ENCODE data around the gene STX11. TPM values are rescaled to one million over a fixed set of nuclear protein-coding genes. Genes with fewer than 3 reads are reported as not detected.

STX11 gene
- total RNA-seq, 1 experiment from 2014 or later: 0.17 TPM

GRCh38 chr6:144138542-144138941 lies 11.8 kb upstream of the STX11 start:
- ChIA-PET POLR2A (ENCODE audit: unreplicated experiment) (no interaction called here), CTCF (no interaction called here)
- Histone ChIP-seq H3K4me3 (no peak overlapping the region), H3K4me2 (no peak overlapping the region), H2AFZ (no peak overlapping the region), H3K4me1 (replicated peaks; ENCODE audit: insufficient read depth) (no peaks in the 10 kb centered on the region), H3K36me3 (ENCODE audit: low read depth) (no peaks in the 10 kb centered on the region), H4K20me1 (ENCODE audit: insufficient read depth) (no peaks in the 10 kb centered on the region), H3K9me3 (ENCODE audit: insufficient read depth, low read depth) (no peaks in the 10 kb centered on the region), H3K27me3 (ENCODE audit: insufficient read depth, low read depth) (no peaks in the 10 kb centered on the region), H3K27ac (no peak overlapping the region), H3K79me2 (ENCODE audit: low read depth) (no peaks in the 10 kb centered on the region), H3K9me2 (ENCODE audit: insufficient read depth) (no peaks in the 10 kb centered on the region), H3F3A (ENCODE audit: insufficient read depth, low read depth) (no peaks in the 10 kb centered on the region)
- TF ChIP-seq, protein P1, sequence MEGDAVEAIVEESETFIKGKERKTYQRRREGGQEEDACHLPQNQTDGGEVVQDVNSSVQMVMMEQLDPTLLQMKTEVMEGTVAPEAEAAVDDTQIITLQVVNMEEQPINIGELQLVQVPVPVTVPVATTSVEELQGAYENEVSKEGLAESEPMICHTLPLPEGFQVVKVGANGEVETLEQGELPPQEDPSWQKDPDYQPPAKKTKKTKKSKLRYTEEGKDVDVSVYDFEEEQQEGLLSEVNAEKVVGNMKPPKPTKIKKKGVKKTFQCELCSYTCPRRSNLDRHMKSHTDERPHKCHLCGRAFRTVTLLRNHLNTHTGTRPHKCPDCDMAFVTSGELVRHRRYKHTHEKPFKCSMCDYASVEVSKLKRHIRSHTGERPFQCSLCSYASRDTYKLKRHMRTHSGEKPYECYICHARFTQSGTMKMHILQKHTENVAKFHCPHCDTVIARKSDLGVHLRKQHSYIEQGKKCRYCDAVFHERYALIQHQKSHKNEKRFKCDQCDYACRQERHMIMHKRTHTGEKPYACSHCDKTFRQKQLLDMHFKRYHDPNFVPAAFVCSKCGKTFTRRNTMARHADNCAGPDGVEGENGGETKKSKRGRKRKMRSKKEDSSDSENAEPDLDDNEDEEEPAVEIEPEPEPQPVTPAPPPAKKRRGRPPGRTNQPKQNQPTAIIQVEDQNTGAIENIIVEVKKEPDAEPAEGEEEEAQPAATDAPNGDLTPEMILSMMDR (conservative IDR thresholded peaks at IDR 0.05): no peak
- no peak for TF ChIP-seq EZH2 (IDR thresholded peaks at IDR 0.05; ENCODE audit: low read depth)
- no peak for DNase-seq
- intact Hi-C loops (cut with micrococcal nuclease; ENCODE audit: unreplicated experiment): no loop called here
- no TSS peak for BruUV-seq (replicated peaks)

- Histone ChIP-seq H3F3A (ENCODE audit: insufficient read depth, low read depth) (no peaks in the 10 kb centered on the region), H3K36me3 (ENCODE audit: low read depth) (no peaks in the 10 kb centered on the region), H3K4me1 (replicated peaks; ENCODE audit: insufficient read depth) (no peaks in the 10 kb centered on the region), H3K9me3 (ENCODE audit: insufficient read depth, low read depth) (no peaks in the 10 kb centered on the region), H3K79me2 (ENCODE audit: low read depth) (no peaks in the 10 kb centered on the region), H3K27me3 (ENCODE audit: insufficient read depth, low read depth) (no peaks in the 10 kb centered on the region), H3K27ac (no peak overlapping the region), H2AFZ (no peak overlapping the region), H4K20me1 (ENCODE audit: insufficient read depth) (no peaks in the 10 kb centered on the region), H3K9me2 (ENCODE audit: insufficient read depth) (no peaks in the 10 kb centered on the region), H3K4me2 (no peak overlapping the region), H3K4me3 (no peak overlapping the region)
- BruUV-seq (replicated peaks): no TSS peak
- ChIA-PET POLR2A (ENCODE audit: unreplicated experiment) (no interaction called here), CTCF (no interaction called here)
- no peak for DNase-seq
- intact Hi-C loops (cut with micrococcal nuclease; ENCODE audit: unreplicated experiment): no loop called here
- no peak for TF ChIP-seq EZH2 (IDR thresholded peaks at IDR 0.05; ENCODE audit: low read depth)
- TF ChIP-seq, protein P1 (conservative IDR thresholded peaks at IDR 0.05): no peak
Observed at GRCh38 chr6:144139817-144140216, 10.5 kb upstream of the STX11 start.

GRCh38 chr6:144140867-144141266 lies 9.4 kb upstream of the STX11 start:
- no peak overlapping the region for H2AFZ ChIP-seq
- TF ChIP-seq, protein P1 (conservative IDR thresholded peaks at IDR 0.05): no peak
- TF ChIP-seq EZH2 (IDR thresholded peaks at IDR 0.05; ENCODE audit: low read depth): no peak
- POLR2A ChIA-PET (ENCODE audit: unreplicated experiment): no interaction called here
- intact Hi-C loops (cut with micrococcal nuclease; ENCODE audit: unreplicated experiment): no loop called here
- H3K4me1 ChIP-seq (replicated peaks; ENCODE audit: insufficient read depth): no peaks in the 10 kb centered on the region
- no peaks in the 10 kb centered on the region for H4K20me1 ChIP-seq (ENCODE audit: insufficient read depth)
- no peaks in the 10 kb centered on the region for H3K9me2 ChIP-seq (ENCODE audit: insufficient read depth)
- H3K4me3 ChIP-seq: no peak overlapping the region
- no peak overlapping the region for H3K4me2 ChIP-seq
- BruUV-seq (replicated peaks): no TSS peak
- DNase-seq: no peak
- CTCF ChIA-PET: no interaction called here
- no peaks in the 10 kb centered on the region for H3K36me3 ChIP-seq (ENCODE audit: low read depth)
- no peaks in the 10 kb centered on the region for H3K79me2 ChIP-seq (ENCODE audit: low read depth)
- no peaks in the 10 kb centered on the region for H3K27me3 ChIP-seq (ENCODE audit: insufficient read depth, low read depth)
- H3K9me3 ChIP-seq (ENCODE audit: insufficient read depth, low read depth): no peaks in the 10 kb centered on the region
- H3F3A ChIP-seq (ENCODE audit: insufficient read depth, low read depth): no peaks in the 10 kb centered on the region
- H3K27ac ChIP-seq: no peak overlapping the region
